NB4 (cell line): ENCODE results near the gene SYNE1.

Experiments used
- MYC ChIP-seq: IDR thresholded peaks from 2 replicates; pipeline ENCODE4 v1.6.1; 2011; ENCODE audit warnings: low read depth, low read length
- POLR2A ChIP-seq: IDR thresholded peaks from 2 replicates; pipeline ENCODE4 v1.6.1; 2011; ENCODE audit warnings: mild to moderate bottlenecking; ENCODE audit not compliant: insufficient read length; ENCODE audit errors: extremely low read depth
- TF ChIP-seq, protein P1 (sequence below): IDR thresholded peaks from one replicate; pipeline ENCODE4 v1.5.1; 2012; ENCODE audit warnings: low read depth, low read length

DNA sequence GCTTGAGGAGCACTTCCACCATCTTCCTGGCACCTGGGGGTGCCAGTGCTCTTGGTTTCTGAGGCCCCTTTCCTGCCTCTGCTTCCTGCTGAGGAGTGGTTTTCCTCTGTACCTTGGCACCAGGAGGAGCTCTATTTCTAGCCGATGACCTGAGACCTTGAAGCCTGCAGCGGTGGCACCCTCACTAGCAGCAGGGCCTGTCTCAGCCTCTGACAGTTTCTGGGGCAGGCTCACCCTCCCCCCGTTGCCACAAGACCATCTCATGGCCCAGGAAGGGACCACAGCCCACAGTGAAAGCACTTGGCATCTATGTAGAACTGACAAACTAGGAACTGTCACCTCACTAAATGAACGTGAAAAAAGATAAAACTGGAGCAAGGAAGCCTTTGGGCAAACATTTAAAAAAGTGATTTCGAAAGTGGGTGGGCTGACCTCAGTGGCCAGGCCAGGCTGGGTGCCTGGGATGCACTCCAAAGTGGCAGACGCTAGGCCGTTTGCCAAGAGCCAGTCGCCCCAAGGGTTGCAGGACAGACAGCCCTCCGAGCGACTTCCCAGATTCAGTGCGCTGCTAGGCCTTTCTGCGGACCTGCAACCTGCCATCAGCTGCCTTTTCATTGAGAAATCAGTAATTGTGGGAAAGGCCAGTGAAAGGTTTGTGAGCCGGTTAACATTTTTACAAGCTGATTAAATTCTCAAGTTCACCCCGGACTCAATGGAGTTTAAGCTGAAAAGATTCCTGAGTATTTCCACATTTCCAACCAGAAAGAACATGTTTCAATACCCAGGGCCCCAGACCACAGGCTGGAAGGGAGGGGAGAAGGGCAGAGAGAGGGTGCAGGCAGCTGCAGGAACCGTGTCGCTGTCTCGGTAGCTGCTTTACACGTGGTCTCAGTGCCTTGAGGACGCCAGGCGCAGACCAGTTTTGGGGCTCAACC, 526.0 kb downstream of the SYNE1 start:
- TF ChIP-seq, protein P1, sequence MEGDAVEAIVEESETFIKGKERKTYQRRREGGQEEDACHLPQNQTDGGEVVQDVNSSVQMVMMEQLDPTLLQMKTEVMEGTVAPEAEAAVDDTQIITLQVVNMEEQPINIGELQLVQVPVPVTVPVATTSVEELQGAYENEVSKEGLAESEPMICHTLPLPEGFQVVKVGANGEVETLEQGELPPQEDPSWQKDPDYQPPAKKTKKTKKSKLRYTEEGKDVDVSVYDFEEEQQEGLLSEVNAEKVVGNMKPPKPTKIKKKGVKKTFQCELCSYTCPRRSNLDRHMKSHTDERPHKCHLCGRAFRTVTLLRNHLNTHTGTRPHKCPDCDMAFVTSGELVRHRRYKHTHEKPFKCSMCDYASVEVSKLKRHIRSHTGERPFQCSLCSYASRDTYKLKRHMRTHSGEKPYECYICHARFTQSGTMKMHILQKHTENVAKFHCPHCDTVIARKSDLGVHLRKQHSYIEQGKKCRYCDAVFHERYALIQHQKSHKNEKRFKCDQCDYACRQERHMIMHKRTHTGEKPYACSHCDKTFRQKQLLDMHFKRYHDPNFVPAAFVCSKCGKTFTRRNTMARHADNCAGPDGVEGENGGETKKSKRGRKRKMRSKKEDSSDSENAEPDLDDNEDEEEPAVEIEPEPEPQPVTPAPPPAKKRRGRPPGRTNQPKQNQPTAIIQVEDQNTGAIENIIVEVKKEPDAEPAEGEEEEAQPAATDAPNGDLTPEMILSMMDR, result no peak
- TF ChIP-seq MYC (no peak), POLR2A (no peak)
